Fibroblast of lung (primary cell): Measurements from ENCODE around the gene GIMAP7.

ENCODE experiments used
- EZH2 ChIP-seq: IDR thresholded peaks from 2 replicates; pipeline ENCODE4 v1.5.1; 2012; ENCODE audit warnings: low read length, control low read depth, mild to moderate bottlenecking; ENCODE audit errors: missing control alignments
- TF ChIP-seq, protein P1 (sequence below), 2 donors: IDR thresholded peaks in 1 of 2; conservative IDR thresholded peaks in 1 of 2; 1 replicate in 1 of 2; 2 replicates in 1 of 2; pipeline ENCODE4 v1.5.1; 2011 to 2012; ENCODE audit warnings: low read length in 2 of 2, control low read depth in 1 of 2, inconsistent platforms in 1 of 2, low read depth in 1 of 2, mild to moderate bottlenecking in 1 of 2

GRCh38 chr7:150489782-150490181 is 24.9 kb upstream of the GIMAP7 start:
- TF ChIP-seq, protein P1, sequence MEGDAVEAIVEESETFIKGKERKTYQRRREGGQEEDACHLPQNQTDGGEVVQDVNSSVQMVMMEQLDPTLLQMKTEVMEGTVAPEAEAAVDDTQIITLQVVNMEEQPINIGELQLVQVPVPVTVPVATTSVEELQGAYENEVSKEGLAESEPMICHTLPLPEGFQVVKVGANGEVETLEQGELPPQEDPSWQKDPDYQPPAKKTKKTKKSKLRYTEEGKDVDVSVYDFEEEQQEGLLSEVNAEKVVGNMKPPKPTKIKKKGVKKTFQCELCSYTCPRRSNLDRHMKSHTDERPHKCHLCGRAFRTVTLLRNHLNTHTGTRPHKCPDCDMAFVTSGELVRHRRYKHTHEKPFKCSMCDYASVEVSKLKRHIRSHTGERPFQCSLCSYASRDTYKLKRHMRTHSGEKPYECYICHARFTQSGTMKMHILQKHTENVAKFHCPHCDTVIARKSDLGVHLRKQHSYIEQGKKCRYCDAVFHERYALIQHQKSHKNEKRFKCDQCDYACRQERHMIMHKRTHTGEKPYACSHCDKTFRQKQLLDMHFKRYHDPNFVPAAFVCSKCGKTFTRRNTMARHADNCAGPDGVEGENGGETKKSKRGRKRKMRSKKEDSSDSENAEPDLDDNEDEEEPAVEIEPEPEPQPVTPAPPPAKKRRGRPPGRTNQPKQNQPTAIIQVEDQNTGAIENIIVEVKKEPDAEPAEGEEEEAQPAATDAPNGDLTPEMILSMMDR (conservative IDR thresholded peaks at IDR 0.05 in 1 of 2, IDR thresholded peaks at IDR 0.05 in 1 of 2; ENCODE audit: low read depth in 1 of 2, low read length in 2 of 2), result no peak
- TF ChIP-seq EZH2, result no peak
